Psoas muscle (tissue), 8 donors: Measurements from ENCODE around the gene DENND1A. TPM values are rescaled to one million over a fixed set of nuclear protein-coding genes. Genes with fewer than 3 reads are reported as not detected.

Experiments used
- ATAC-seq, 4 donors: fragments of 200-7000 bp; cut with Tn5 transposase; one replicate each; pipeline ENCODE4 v1.9.1; 2020; ENCODE audit warnings: moderate library complexity in 3 of 4, mild to moderate bottlenecking in 2 of 4
- DNase-seq, 2 donors: peaks; one replicate each; pipeline ENCODE4 v3.0.0-alpha.2; 2020
- H3K27ac ChIP-seq: fragments of 200-600 bp; one replicate; pipeline ENCODE4 v1.8.0; 2022
- H3K27me3 ChIP-seq, 3 donors: fragments of 200-600 bp in 1 of 3; one replicate each; pipeline versions ENCODE4 v1.6.1 to v1.8.0; 2013 to 2022; ENCODE audit warnings: low read length in 2 of 3, mild to moderate bottlenecking in 2 of 3, moderate library complexity in 1 of 3; ENCODE audit not compliant: insufficient read depth in 3 of 3
- H3K36me3 ChIP-seq, 2 donors: fragments of 200-600 bp in 1 of 2; one replicate each; pipeline versions ENCODE4 v1.6.1 to v1.8.0; 2013 to 2022; ENCODE audit warnings: low read depth in 1 of 2, mild to moderate bottlenecking in 1 of 2, moderate library complexity in 1 of 2; ENCODE audit not compliant: insufficient read depth in 1 of 2
- H3K4me1 ChIP-seq: fragments of 200-600 bp; one replicate; pipeline ENCODE4 v1.8.0; 2022
- H3K4me3 ChIP-seq: fragments of 200-600 bp; one replicate; pipeline ENCODE4 v1.8.0; 2022; ENCODE audit warnings: mild to moderate bottlenecking
- H3K9me3 ChIP-seq: fragments of 200-600 bp; one replicate; pipeline ENCODE4 v1.8.0; 2022
- WGBS, 3 donors: extraction: QIAGEN DNeasy Blood & Tissue Kit; methylation state at CpG; one replicate each; pipeline versions ENCODE4 v1.1.6 to v1.1.7; 2013; 5-methylcytosine and 5-hydroxymethylcytosine counted together
- intact Hi-C, 2 donors: fragments of 100-400 bp; cut with DNase I; formaldehyde crosslinking; loops; one replicate each; pipeline versions ENCODE4 v1.11.0 to v1.14.2; 2022
- polyA plus RNA-seq, 3 donors: library from polyadenylated mRNA; stranded (reverse); fragments of 200-250 nt; gene quantifications; one replicate each; pipeline ENCODE4 v1.2.3, GENCODE V29; 2013
- total RNA-seq, 4 donors: library from RNA; stranded (reverse); fragmentation: NEBNext Ultra II Directional in 2 of 4; extraction: Animal tissue kit (Norgen Biotek cat#: 25700) in 2 of 4; gene quantifications; one replicate each; pipeline versions ENCODE4 v1.2.1 to v1.2.4, GENCODE V29; 2021 to 2023
- TF ChIP-seq, protein P1 (sequence below): fragments of 200-600 bp; IDR thresholded peaks from one replicate; pipeline ENCODE4 v1.8.0; 2022; ENCODE audit warnings: antibody characterized with exemption
- donor health status: healthy with polysubstance abuse.
- donor health status: DM: no; HTN: no; CAD: no; lungs with moderate emphysema.
- donor health status: Bipolar disorder and iron deficiency.
- donor health status: healthy.
- donor health status: DM: yes; HTN: yes; CAD: no.
- donor health status: DM: no; HTN: no; CAD: no.
- donor health status: DM: no; HTN: no; CAD: no.
- donor health status: DM: yes; HTN: yes; CAD: no.

The DENND1A gene
- total and polyA plus RNA-seq, 7 donors = 6.1 to 17.3 (median 13.9) TPM

DNA sequence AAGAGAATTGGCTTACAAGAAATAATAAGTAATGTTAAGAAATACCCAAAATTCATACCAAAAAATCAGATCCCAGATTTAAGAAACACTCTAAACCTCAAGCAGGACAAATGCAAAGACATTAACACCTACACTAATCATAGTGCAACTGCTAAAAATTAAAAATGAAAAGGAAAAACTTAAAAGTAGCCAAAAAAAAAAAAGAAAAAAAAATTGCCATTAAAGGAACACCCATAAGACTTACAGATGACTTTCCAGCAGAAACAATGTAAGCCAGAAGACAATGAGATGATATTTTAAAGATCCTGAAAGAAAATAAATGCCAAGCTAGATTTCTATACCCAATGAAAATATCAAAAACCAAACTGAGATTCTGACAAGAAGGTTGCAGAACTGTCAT is 101.5 kb downstream of the DENND1A start:
- ATAC-seq (no peak), DNase-seq (no peak)
- TF ChIP-seq, protein P1, sequence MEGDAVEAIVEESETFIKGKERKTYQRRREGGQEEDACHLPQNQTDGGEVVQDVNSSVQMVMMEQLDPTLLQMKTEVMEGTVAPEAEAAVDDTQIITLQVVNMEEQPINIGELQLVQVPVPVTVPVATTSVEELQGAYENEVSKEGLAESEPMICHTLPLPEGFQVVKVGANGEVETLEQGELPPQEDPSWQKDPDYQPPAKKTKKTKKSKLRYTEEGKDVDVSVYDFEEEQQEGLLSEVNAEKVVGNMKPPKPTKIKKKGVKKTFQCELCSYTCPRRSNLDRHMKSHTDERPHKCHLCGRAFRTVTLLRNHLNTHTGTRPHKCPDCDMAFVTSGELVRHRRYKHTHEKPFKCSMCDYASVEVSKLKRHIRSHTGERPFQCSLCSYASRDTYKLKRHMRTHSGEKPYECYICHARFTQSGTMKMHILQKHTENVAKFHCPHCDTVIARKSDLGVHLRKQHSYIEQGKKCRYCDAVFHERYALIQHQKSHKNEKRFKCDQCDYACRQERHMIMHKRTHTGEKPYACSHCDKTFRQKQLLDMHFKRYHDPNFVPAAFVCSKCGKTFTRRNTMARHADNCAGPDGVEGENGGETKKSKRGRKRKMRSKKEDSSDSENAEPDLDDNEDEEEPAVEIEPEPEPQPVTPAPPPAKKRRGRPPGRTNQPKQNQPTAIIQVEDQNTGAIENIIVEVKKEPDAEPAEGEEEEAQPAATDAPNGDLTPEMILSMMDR = no peak
- Histone ChIP-seq H3K36me3 (no peaks in the 10 kb centered on the region), H3K9me3 (peaks cover 23% of the 10 kb centered on the region), H3K4me1 (no peaks in the 10 kb centered on the region), H3K27me3 (no peaks in the 10 kb centered on the region), H3K4me3 (no peak overlapping the region), H3K27ac (no peak overlapping the region)
- intact Hi-C loops = no loop called here

DNA sequence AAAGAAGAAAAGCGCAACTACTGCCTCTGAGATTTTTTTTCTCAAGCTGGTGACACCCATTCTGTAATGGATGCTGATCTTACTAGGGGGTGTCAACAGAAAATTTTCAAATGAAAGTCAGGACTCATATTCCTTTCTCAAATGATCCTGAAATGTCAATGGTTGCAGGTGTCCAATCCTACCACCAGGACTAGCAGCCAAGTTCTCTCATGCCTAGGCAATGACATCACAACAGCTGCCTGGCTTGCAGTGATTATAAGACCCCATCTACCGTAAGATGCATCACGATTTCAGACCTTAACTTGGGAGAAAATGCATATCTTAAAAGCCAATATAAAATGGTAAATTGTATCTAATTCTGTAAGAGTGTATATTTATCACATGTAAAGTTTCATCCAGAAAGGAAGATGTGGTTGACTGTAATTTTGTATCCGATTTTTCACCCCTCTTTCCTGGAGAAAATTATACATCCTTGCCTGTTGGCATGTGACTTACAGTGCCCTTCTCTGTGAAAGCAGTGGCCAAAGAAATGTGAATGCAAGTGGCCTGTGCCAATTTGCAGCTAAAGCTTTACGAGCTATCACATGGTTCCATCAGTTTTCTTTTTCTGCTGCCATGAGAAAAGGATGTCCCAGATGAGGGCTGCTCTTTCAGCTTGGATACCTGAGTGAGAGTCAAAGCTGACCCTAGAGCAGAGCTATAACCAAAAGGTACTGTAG is 104.4 kb downstream of the DENND1A start:
- Histone ChIP-seq H3K36me3 (no peaks in the 10 kb centered on the region), H3K9me3 (peaks cover 23% of the 10 kb centered on the region), H3K4me1 (no peaks in the 10 kb centered on the region), H3K27me3 (no peaks in the 10 kb centered on the region), H3K4me3 (no peak overlapping the region), H3K27ac (no peak overlapping the region)
- TF ChIP-seq, protein P1 = peak; percentile 32
- WGBS, 3 donors = 32 to 49% (median 48%) methylated on average over 5 of the region's 5 CpGs
- DNase-seq (no peak), ATAC-seq (peak in 3 of 4 donors; percentile 56 to 60 (median 59))
- intact Hi-C loops = no loop called here

DNA sequence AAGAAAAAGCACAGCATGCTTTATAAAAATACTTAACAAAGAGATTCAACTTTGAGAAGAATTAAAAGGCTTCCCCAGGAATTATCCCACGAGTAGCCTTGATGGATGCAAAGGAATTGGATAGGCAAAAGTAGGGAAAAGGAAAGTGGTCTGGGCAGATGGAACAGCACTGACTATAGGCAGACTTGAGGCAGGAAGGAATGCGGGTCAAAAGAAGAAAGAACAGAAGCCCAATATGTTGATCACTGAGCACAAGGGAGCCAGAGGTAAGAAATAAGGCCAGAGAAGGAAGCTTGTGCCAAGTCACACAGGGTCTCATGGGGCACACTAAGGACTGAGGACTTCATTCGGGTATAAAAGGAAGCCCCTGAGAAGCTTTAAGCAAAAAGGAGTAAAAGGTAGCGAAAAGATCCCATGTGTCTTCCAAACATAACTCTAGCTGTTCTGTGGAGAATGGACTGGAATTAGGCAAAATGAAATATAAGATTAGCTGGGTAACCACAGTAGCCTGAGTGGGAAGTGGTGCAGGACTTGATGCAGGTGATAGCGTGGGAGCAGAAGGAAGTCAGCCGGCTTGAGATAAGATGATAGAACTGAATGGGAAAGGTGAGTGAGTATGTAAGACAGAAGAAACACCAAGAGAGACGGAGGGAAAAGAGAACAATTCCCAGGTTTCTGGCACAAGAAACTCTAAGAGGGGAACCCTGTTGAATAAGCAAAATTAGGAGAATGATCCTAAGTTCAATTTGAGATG is 106.6 kb downstream of the DENND1A start:
- H3K27me3 ChIP-seq = no peaks in the 10 kb centered on the region
- intact Hi-C loops = no loop called here
- WGBS, 3 donors = 86 to 93% (median 93%) methylated on average over 7 of the region's 7 CpGs
- H3K9me3 ChIP-seq = peaks cover 9% of the 10 kb centered on the region
- no peaks in the 10 kb centered on the region for H3K4me1 ChIP-seq
- no peaks in the 10 kb centered on the region for H3K36me3 ChIP-seq
- no peak overlapping the region for H3K27ac ChIP-seq
- no peak for ATAC-seq
- DNase-seq = no peak
- TF ChIP-seq, protein P1 = no peak
- no peak overlapping the region for H3K4me3 ChIP-seq

DNA sequence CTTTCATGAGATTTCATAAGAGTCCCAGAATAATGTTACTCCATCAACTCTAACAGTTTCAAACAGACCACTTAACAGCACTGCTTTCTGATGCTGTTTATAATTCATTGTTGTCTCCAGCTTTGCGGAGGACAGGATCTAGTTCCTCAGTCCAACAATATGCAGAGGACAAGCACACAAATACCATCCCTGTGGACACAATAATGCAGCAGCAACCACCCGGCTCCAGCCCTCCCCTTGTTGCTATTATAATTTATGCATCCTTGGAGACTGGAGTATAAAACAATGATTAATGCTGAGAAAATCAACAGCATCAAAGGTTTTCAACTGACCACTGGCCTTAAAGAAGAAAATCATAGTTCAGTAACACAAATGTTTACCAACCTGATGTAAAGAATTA is 108.3 kb downstream of the DENND1A start:
- no peaks in the 10 kb centered on the region for H3K27me3 ChIP-seq
- H3K4me1 ChIP-seq = no peaks in the 10 kb centered on the region
- H3K4me3 ChIP-seq = no peak overlapping the region
- 57 to 68% (median 60%) methylated on average over 2 of the region's 2 CpGs for WGBS, 3 donors
- H3K36me3 ChIP-seq = no peaks in the 10 kb centered on the region
- TF ChIP-seq, protein P1 = no peak
- intact Hi-C loops = no loop called here
- no peaks in the 10 kb centered on the region for H3K9me3 ChIP-seq
- no peak for ATAC-seq
- H3K27ac ChIP-seq = no peak overlapping the region
- DNase-seq = no peak
